ENCODE measurements around the gene RPTOR.

RPTOR gene, protein sequence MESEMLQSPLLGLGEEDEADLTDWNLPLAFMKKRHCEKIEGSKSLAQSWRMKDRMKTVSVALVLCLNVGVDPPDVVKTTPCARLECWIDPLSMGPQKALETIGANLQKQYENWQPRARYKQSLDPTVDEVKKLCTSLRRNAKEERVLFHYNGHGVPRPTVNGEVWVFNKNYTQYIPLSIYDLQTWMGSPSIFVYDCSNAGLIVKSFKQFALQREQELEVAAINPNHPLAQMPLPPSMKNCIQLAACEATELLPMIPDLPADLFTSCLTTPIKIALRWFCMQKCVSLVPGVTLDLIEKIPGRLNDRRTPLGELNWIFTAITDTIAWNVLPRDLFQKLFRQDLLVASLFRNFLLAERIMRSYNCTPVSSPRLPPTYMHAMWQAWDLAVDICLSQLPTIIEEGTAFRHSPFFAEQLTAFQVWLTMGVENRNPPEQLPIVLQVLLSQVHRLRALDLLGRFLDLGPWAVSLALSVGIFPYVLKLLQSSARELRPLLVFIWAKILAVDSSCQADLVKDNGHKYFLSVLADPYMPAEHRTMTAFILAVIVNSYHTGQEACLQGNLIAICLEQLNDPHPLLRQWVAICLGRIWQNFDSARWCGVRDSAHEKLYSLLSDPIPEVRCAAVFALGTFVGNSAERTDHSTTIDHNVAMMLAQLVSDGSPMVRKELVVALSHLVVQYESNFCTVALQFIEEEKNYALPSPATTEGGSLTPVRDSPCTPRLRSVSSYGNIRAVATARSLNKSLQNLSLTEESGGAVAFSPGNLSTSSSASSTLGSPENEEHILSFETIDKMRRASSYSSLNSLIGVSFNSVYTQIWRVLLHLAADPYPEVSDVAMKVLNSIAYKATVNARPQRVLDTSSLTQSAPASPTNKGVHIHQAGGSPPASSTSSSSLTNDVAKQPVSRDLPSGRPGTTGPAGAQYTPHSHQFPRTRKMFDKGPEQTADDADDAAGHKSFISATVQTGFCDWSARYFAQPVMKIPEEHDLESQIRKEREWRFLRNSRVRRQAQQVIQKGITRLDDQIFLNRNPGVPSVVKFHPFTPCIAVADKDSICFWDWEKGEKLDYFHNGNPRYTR (N-terminal part only)

DNA sequence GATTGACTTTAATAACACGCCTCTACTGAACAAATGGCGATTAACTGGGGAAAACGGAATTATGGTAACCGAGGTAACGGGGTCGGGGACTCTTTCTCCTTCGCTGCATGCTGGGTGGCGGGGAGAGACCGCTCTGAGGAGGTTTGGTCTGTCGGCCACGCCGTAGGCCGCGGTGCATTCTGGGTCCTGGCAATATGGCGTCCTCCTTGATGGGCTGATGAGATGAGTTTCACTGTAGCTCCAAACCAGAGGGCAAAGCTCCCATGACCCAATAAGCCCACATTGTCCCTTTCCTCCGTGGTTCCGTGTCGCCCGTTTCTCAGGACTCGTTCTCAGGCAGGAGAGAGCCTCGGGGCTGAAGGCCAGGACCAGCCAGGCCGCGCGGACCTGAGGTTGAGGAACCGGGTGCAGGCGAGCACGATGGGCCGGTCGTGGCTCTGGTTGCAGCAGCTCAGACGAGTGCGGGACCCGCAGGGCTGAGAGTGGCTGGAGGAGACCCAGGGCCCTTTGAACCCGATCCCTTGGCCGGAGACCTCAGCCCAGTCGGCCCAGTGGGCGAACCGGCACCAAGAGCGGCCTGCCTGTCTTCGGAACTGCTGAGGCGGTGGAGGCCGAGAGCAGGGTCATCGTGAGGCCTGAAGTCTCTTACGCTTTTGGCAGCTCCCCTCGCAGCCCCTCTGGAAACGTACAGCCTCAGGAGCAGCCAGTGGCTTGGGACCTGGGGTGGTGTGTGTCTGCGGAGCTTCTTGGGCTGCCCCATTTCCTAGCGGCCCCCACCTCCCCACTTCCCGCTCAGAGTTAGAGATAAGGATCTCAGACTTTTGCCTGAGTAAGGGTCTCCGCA, at the start of gene RPTOR:
RPTOR (plus strand) TSS at position 184 of the 844 bp plus-strand sequence. CDS start 792 bp downstream, outside the sequence.
- ChIA-PET CTCF (interaction anchor here (0.6 kb wide), 2 partner anchors 54 to 543 kb away, joined by 3 read pairs; no protein-coding TSS in a partner anchor), POLR2A (ENCODE audit: low non-redundant PET) (no interaction called here)

DNA sequence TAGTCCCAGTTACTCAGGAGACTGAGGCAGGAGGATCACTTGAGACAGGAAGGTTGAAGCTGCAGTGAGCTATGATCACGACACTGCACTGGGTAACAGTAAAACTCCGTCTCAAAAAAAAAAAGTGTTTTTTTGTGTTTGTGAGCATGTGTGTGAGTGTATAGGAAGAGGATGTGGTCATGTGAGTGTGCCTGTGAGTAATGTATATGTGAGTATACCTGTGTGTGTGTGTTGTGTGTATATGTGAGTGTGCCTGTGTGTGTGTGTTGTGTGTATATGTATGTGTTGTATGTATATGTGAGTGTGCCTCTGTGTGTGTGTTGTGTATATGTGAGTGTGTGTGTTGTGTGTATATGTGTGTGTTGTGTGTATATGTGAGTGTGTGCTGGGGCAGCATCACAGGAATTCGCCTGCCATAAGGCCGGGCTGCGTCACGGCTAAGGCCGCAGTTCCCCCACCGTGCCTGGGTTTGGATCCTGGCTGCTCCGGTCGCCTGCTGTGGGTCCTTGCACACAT, 46.9 kb upstream of the RPTOR start:
- TF ChIP-seq, protein P1, sequence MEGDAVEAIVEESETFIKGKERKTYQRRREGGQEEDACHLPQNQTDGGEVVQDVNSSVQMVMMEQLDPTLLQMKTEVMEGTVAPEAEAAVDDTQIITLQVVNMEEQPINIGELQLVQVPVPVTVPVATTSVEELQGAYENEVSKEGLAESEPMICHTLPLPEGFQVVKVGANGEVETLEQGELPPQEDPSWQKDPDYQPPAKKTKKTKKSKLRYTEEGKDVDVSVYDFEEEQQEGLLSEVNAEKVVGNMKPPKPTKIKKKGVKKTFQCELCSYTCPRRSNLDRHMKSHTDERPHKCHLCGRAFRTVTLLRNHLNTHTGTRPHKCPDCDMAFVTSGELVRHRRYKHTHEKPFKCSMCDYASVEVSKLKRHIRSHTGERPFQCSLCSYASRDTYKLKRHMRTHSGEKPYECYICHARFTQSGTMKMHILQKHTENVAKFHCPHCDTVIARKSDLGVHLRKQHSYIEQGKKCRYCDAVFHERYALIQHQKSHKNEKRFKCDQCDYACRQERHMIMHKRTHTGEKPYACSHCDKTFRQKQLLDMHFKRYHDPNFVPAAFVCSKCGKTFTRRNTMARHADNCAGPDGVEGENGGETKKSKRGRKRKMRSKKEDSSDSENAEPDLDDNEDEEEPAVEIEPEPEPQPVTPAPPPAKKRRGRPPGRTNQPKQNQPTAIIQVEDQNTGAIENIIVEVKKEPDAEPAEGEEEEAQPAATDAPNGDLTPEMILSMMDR (conservative IDR thresholded peaks at IDR 0.05; ENCODE audit: low read depth) = no peak
- no peak for DNase-seq (ENCODE audit: low spot score)
- no peak overlapping the region for H3K27ac ChIP-seq
- ChIA-PET CTCF (interaction anchor here (0.9 kb wide), 1 partner anchor 10 kb away, joined by 5 read pairs; no protein-coding TSS in a partner anchor), POLR2A (ENCODE audit: low non-redundant PET) (no interaction called here)

More for the DNA sequence above, at the start of gene RPTOR:
- TF ChIP-seq, protein P1 (conservative IDR thresholded peaks at IDR 0.05; ENCODE audit: low read depth) = no peak
- peak; percentile 90 for DNase-seq (ENCODE audit: low spot score)
- peak within 1 kb of the TSS; percentile 71 for H3K27ac ChIP-seq

DNA sequence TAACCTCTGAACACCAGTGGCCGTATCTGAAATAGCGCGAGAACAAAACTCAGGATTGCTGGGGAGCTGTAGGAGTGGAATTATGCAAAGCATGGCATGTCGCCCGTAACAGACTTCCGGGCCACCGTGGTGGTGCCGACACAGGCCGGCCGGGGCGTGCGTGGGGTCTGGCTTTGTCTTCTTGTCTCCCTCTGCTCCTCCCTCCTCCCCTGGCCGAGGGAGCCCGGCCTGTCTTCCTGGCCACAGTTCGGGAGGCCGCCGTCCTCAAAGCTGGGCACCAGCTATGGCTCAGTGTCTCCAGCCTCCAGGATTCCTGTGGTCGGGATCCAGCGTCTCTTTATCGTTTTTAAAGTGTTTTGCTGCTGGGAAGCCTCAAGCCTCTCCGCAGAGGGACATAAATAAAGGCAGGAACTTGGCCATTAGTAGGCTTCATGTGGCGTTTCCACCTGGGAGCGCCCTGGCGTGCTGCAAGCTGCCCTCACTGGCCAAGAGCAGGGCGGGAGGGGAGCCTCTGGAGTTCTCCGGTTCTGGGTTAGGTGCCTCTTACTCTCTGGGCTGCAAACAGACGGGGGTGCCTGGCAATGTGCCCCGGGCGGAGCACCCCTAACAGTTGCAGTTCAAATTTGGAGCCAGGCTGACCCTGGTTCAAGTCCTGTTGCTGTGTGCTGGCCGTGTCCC, 46.3 kb upstream of the RPTOR start:
- DNase-seq (ENCODE audit: low spot score) = no peak
- POLR2A ChIA-PET (ENCODE audit: low non-redundant PET) = no interaction called here
- H3K27ac ChIP-seq = no peak overlapping the region
- CTCF ChIA-PET = interaction anchor here (0.9 kb wide), 1 partner anchor 9 kb away, joined by 5 read pairs; no protein-coding TSS in a partner anchor
- TF ChIP-seq, protein P1 (conservative IDR thresholded peaks at IDR 0.05; ENCODE audit: low read depth) = no peak

DNA sequence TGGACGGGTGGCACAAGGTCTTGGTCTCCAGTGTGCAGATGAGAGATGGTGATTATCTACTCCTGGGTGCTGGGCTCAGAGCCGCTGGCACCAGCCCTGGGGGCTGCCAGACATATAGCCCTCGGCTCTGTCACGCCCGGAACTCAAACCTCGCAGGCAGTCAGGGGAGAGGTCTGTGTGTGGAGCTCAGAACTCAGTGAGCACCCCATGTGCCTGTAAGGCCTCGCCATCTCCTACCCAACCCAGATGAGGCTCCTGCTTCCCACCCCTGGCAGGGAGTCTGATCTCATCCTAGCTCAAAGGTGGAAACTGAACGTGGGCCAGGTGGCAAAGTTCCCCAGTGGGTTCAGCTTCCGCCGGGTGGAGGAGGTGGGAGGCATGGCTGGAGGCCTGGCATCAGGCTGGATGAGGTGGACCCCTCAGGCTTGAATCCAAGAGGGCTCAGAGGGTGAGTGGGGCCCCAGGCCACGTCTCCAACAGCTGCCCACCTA, 45.7 kb upstream of the RPTOR start:
- TF ChIP-seq, protein P1 (conservative IDR thresholded peaks at IDR 0.05; ENCODE audit: low read depth) = no peak
- no peak for DNase-seq (ENCODE audit: low spot score)
- no peak overlapping the region for H3K27ac ChIP-seq
- ChIA-PET CTCF (interaction anchor here (0.9 kb wide), 1 partner anchor 9 kb away, joined by 5 read pairs; no protein-coding TSS in a partner anchor), POLR2A (ENCODE audit: low non-redundant PET) (no interaction called here)

GRCh38 chr17:80499560-80499959, 45.1 kb upstream of the RPTOR start:
- no peak overlapping the region for H3K27ac ChIP-seq
- ChIA-PET CTCF (no interaction called here), POLR2A (ENCODE audit: low non-redundant PET) (no interaction called here)
- DNase-seq (ENCODE audit: low spot score) = no peak
- TF ChIP-seq, protein P1 (conservative IDR thresholded peaks at IDR 0.05; ENCODE audit: low read depth) = no peak

Measured in RWPE1 (cell line).